C4-2B (cell line): ENCODE results near the gene CFAP157.

ENCODE experiments used
- CTCF ChIP-seq: fragments of 450-650 bp; conservative IDR thresholded peaks from 2 replicates; pipeline ENCODE4 v1.5.1; 2017; ENCODE audit warnings: mild to moderate bottlenecking
- ZFX ChIP-seq: fragments of 450-650 bp; IDR thresholded peaks from 2 replicates; pipeline ENCODE4 v1.6.1; 2017

DNA sequence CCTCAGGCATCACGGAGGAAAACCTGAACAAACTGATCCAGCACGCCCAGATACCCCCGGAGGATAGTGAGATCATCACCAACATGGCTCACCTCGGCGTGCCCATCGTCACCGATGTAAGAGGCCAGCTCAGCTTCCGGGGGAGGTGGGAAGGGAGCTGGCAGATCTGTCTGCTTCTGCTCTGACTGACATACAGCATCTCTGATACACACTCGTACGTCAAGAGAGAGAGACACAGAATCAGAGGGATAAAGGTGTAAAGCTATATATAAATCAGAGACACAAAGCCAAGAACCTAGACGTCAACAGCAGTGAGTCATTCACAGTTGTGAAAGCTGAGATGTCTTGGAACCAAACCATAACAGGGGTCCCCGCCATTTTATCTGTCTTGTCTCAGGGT, 30.1 kb upstream of the CFAP157 start:
- no peak for TF ChIP-seq CTCF
- no peak for TF ChIP-seq ZFX
